ENCODE measurements around the gene PTGDS. TPM values are rescaled to one million over a fixed set of nuclear protein-coding genes. Genes with fewer than 3 reads are reported as not detected.

The PTGDS gene
- total RNA-seq, 3 donors from 2014 or later: 46.7 to 72.6 (median 48.2) TPM

DNA sequence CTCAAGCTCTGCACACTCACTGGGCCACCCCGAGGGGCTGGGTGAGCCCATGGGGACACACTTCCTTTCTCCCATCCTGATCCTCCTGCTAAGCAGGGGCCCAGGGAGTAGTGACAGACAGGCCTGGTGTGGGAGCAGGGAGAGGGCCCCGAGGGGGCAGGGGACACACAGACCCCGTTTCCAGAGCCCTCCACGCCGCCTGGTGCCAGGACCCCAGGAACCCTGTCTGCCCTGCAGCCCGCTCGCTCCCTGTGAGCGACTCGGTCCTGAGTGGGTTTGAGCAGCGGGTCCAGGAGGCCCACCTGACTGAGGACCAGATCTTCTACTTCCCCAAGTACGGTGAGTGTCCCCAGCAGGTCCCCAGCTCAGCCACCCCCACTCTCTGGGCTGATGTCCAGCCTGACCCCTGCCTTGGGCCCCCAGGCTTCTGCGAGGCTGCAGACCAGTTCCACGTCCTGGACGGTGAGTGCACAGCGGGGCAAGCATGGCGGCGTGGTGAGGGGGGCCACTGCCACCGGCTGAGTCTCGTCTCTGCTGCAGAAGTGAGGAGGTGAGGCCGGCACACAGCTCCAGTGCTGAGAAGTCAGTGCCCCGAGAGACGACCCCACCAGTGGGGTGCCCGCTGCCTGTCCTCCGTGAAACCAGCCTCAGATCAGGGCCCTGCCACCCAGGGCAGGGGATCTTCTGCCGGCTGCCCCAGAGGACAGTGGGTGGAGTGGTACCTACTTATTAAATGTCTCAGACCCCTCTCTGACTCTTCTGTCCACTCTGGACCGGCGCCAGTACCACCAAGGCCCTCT lies 30.9 kb upstream of the PTGDS start:
- no peak for TF ChIP-seq POLR2A (IDR thresholded peaks at IDR 0.05)
- TF ChIP-seq, protein P1, sequence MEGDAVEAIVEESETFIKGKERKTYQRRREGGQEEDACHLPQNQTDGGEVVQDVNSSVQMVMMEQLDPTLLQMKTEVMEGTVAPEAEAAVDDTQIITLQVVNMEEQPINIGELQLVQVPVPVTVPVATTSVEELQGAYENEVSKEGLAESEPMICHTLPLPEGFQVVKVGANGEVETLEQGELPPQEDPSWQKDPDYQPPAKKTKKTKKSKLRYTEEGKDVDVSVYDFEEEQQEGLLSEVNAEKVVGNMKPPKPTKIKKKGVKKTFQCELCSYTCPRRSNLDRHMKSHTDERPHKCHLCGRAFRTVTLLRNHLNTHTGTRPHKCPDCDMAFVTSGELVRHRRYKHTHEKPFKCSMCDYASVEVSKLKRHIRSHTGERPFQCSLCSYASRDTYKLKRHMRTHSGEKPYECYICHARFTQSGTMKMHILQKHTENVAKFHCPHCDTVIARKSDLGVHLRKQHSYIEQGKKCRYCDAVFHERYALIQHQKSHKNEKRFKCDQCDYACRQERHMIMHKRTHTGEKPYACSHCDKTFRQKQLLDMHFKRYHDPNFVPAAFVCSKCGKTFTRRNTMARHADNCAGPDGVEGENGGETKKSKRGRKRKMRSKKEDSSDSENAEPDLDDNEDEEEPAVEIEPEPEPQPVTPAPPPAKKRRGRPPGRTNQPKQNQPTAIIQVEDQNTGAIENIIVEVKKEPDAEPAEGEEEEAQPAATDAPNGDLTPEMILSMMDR (IDR thresholded peaks at IDR 0.05): no peak
- TF ChIP-seq POLR2AphosphoS5 (IDR thresholded peaks at IDR 0.05): no peak
- H3K27me3 ChIP-seq: no peaks in the 10 kb centered on the region
- intact Hi-C loops (cut with DNase I; ENCODE audit: low total_unique reads): no loop called here
- H3K4me3 ChIP-seq: no peak overlapping the region
- H3K4me1 ChIP-seq: peaks cover 8 to 17% of the 10 kb centered on the region in 2 donors
- H3K27ac ChIP-seq: no peak overlapping the region
- no peaks in the 10 kb centered on the region for H3K9me3 ChIP-seq
- peaks cover 6% of the 10 kb centered on the region for H3K36me3 ChIP-seq
- DNase-seq (ENCODE audit: low spot score in 2 of 2): no peak

DNA sequence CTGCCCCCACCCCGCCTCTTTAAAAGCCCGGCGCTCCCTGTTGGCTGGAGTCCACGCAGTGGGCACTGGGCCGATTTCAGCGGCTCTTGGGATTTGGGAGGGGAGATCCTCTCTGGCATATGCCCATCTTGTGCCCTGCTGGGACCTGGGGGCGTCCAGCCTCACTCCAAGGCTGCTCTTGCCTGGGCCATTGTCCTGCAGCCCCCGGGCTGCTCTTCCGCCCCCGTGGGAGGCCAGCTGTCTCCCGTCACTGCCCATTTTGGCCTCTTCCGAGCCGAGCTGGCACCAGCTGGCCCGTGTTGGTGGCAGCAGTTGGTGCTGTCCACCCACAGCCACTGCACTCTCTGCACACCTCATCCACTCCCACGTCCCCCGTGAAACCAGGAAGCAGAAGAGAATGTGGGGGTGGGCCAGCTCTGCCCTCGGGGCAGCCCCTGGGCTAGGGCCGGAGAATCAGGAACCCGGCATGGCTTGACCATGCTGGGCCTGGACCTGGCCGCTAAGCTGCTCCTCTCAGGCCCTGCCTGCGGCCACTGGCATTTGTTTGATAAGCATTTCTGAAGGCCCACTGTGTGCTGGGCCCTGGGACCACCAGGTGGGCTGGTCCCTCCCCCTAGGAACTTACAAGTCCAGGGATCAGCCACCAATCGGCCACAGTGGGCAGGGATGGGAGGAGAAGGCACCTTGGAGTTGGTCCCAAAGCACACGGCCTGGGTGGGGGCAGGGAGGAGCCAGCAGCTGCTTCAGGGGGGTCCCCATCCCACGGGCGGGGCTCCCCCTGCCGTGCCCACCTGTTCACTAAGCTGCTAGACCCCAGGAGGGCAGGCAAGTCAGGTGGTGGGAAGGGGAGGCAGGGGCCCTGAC lies 30.0 kb upstream of the PTGDS start:
- TF ChIP-seq, protein P1 (IDR thresholded peaks at IDR 0.05): no peak
- no peak for TF ChIP-seq POLR2A (IDR thresholded peaks at IDR 0.05)
- TF ChIP-seq POLR2AphosphoS5 (IDR thresholded peaks at IDR 0.05): no peak
- H3K4me1 ChIP-seq: peaks cover 8 to 17% of the 10 kb centered on the region in 2 donors
- DNase-seq (ENCODE audit: low spot score in 2 of 2): no peak
- H3K36me3 ChIP-seq: no peaks in the 10 kb centered on the region
- intact Hi-C loops (cut with DNase I; ENCODE audit: low total_unique reads): no loop called here
- H3K9me3 ChIP-seq: no peaks in the 10 kb centered on the region
- no peaks in the 10 kb centered on the region for H3K27me3 ChIP-seq
- H3K27ac ChIP-seq: no peak overlapping the region
- H3K4me3 ChIP-seq: no peak overlapping the region

DNA sequence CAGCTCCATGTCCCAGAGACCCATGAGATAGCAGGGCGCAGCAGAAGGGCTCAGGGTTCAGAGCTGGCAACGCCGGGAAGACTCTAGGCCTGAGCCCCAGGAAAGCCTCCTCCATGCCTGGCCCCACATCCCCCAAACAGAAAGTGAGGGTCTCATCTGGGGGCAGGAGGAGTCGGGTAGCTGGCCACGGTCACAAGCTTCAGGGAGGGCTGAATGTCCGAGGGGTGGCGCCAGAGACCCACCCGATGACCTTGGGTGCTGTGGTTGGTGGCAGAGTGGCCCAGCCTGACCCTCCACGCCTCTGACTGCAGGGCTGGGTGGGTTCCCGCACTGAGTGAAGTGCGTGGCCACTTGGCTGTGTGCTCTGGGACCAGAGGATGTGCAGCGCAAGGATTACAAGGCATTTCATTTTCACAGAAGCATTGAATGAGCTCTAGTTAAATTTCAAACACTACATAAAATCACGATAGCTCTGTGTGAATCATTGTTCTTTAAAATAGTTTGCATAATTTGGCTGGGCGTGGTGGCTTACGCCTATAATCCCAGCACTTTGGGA lies 29.3 kb upstream of the PTGDS start:
- intact Hi-C loops (cut with DNase I; ENCODE audit: low total_unique reads): no loop called here
- Histone ChIP-seq H3K27me3 (no peaks in the 10 kb centered on the region), H3K36me3 (no peaks in the 10 kb centered on the region), H3K4me3 (no peak overlapping the region), H3K9me3 (no peaks in the 10 kb centered on the region), H3K27ac (no peak overlapping the region), H3K4me1 (peaks cover 7 to 14% of the 10 kb centered on the region in 2 donors)
- TF ChIP-seq POLR2AphosphoS5 (IDR thresholded peaks at IDR 0.05) (no peak), POLR2A (IDR thresholded peaks at IDR 0.05) (no peak)
- TF ChIP-seq, protein P1 (IDR thresholded peaks at IDR 0.05): peak in 1 of 3 donors; percentile 21
- DNase-seq (ENCODE audit: low spot score in 2 of 2): no peak

DNA sequence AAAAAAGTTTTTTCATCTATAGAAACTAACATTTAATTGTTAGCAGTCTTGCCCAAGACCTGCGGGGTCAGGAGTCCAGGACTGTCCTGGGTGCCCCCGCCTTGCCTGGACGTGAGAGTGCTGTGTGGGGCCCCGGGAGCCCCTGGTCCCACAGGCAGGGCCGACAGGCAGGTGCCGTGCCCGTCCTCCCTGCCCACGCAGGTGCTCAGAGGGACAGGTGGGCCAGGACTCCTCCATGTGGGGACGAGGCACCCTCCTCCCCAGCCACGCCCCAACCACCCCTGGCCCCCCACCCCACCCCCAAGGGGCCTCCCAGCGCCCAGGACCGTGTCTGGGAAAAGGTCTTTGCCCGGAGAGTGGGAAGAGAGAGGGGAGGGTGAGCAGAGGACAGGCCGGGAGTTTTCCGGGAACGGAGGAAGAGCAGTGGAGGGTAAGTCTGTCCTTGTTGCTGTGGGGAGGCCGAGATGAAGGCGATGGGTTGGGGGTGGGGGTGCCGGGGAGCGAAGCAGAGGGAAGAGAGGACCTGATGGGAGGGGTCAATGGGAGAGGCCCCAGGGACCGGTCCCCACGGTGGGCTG lies 28.0 kb upstream of the PTGDS start:
- Histone ChIP-seq H3K27me3 (no peaks in the 10 kb centered on the region), H3K4me1 (peaks cover 0 to 7% of the 10 kb centered on the region in 2 donors), H3K36me3 (no peaks in the 10 kb centered on the region), H3K9me3 (no peaks in the 10 kb centered on the region), H3K4me3 (peak overlapping the region; percentile 60 to 77 (median 70)), H3K27ac (peak overlapping the region; percentile 86 to 88)
- no peak for DNase-seq (ENCODE audit: low spot score in 2 of 2)
- TF ChIP-seq POLR2A (IDR thresholded peaks at IDR 0.05): no peak
- TF ChIP-seq POLR2AphosphoS5 (IDR thresholded peaks at IDR 0.05): no peak
- TF ChIP-seq, protein P1 (IDR thresholded peaks at IDR 0.05): no peak
- intact Hi-C loops (cut with DNase I; ENCODE audit: low total_unique reads): no loop called here

All from breast epithelium (tissue), 4 donors.